ENCODE results near the gene JPH3.
"Not testable (repeated sequence)": the region's sequence is repeated elsewhere in the genome, so short reads cannot be mapped to it uniquely, and the experiment has no call there.

JPH3 gene

GRCh38 chr16:87575027-87575804 is 27.1 kb upstream of the JPH3 start:
- no peak for DNase-seq (ENCODE audit: low read depth)

DNA sequence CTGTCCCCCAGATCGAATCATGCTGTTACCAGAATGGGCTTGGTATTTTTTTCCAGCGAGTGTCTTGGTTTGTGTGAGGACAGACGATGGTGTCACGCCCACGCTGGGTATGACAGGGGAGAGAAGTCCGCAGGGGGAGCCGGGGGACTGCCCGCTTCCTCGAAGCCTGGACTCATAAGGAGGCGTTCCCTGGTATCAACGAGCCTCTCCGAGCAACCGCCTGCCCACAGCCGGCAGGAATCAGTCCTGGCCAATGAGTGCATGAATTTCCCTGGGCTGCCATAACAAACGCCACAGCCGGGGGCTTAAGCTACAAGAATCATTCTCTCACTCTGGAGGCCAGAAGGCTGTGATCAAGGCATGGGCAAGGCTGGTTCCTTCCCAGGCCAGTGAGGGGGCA is 26.1 kb upstream of the JPH3 start:
- no peak for DNase-seq (ENCODE audit: low read depth)

GRCh38 chr16:87578142-87578930 is 24.0 kb upstream of the JPH3 start:
- not testable (repeated sequence) for DNase-seq (ENCODE audit: low read depth)

GRCh38 chr16:87579691-87580090 is 22.6 kb upstream of the JPH3 start:
- DNase-seq (ENCODE audit: low read depth) = no peak

- DNase-seq (ENCODE audit: low read depth) = no peak
Observed at GRCh38 chr16:87580855-87581261, 21.4 kb upstream of the JPH3 start.

GRCh38 chr16:87581857-87582215 is 20.5 kb upstream of the JPH3 start:
- no peak for DNase-seq (ENCODE audit: low read depth)

GRCh38 chr16:87582216-87582965 is 19.9 kb upstream of the JPH3 start:
- DNase-seq (ENCODE audit: low read depth) = no peak

- DNase-seq (ENCODE audit: low read depth) = no peak
Observed at GRCh38 chr16:87582966-87583325, 19.4 kb upstream of the JPH3 start.

- DNase-seq (ENCODE audit: low read depth) = no peak
Observed at GRCh38 chr16:87583453-87584131, 18.7 kb upstream of the JPH3 start.

DNA sequence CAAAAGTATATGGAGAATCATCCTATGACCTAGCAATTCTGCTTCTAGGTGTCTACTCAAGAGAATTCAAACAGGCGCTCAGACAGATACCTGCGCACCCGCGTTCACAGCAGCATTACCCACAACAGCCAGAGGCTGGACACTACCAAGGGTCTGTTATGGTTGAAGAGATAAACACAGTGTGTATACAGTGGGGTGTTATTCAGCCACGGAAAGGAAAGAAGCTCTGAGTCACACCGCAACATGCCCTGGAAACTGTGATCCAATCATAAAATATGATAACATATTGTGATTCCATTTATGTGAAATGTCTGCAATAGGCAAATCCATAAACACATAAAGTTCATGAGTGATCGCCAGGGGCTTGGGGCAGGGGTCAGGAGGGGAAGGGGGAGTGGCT is 18.0 kb upstream of the JPH3 start:
- DNase-seq (ENCODE audit: low read depth) = no peak

- no peak for DNase-seq (ENCODE audit: low read depth)
Observed at GRCh38 chr16:87584975-87585374, 17.3 kb upstream of the JPH3 start.

GRCh38 chr16:87585442-87586200 is 16.7 kb upstream of the JPH3 start:
- DNase-seq (ENCODE audit: low read depth) = no peak

DNA sequence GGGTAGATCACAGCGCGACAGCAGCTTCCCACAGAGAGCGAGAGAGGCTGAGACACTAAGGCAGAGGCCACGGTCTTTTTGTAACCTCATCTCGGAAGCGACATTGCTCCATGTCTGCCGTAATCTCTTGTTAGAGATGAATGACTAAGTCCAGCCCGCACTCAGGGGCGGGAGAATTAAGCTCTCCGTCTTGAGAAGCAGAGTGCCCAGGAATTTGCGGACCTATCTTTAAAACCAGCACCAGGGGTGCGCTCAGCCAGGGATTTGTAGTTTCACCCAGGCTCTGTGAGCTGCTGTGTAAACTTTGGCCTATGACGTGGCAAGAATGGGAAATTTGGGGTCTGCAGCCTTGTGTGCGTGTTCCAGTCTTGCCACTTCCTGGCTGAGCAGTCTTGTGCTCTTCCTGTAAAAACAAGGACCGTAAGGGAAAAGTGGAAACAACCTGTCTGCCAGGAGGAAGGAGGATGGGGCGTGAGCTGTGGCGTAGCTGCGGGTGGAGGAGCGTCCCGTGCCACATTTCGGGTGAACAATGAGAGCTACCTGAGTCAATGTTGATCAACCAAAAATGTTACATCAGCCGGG is 16.0 kb upstream of the JPH3 start:
- no peak for DNase-seq (ENCODE audit: low read depth)

- no peak for DNase-seq (ENCODE audit: low read depth)
Observed at GRCh38 chr16:87587636-87588035, 14.7 kb upstream of the JPH3 start.

GRCh38 chr16:87592018-87592712 is 10.1 kb upstream of the JPH3 start:
- no peak for DNase-seq (ENCODE audit: low read depth)

DNA sequence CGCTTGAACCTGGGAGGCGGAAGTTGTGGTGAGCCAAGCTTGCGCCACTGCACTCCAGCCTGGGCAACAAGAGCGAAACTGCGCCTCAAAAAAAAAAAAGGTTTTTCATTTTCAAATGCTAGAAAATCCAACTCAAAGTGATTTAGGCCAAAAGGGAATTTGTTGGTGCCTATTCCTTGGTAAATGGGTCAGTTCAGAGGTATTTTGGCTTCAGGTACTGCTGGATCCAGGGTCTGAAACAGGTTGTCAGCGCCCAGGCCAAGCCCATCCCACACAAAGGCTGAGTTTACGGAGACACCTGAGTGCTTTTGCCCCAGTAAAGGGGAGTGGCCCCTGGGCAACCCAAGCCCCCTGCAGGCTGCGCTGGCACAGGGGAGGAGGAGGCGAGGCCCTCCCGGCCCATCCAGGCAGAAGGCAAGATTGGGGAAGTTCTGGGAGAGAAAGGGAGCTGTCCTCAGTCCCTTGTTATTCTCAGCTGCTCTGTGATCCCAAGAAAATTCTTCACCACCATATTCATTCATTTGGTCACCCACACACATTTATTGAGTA is 8.5 kb upstream of the JPH3 start:
- no peak for DNase-seq (ENCODE audit: low read depth)

DNA sequence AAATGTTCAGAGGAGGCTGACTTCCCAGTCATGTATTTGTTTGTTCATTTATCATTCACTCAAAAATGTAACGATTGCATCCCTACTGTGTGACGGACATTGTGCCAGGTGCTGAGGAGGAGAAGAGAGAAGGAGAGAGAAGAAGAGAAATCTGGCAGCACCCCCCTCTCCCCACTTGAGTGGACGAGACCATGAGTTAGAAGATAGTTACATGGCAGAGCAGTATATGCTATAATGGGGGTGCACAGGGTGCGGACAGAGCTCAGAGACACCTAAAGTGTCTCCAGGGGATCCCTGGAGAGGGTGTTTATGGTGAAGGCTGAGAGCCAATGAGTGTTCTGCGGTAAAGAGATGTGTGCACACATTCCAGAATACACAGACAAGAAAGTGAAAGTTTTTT is 6.6 kb upstream of the JPH3 start:
- no peak for DNase-seq (ENCODE audit: low read depth)

DNA sequence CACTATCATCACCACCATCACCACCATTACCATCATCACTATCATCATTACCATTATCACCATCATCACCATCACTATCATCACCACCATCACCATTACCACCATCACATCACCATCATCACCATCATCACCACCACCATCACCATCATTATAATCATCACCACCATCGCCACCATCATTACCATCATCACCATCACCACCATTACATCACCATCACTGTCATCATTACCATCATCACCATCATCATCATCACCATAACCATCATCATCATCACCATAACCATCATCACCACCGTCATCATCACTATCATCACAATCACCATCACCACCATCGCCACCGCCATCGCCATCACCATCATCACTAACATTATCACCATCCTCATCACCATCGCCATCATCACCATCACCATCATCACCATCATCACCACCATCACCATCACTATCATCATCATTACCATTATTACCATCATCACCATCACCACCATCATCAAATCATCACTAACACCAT is 4.9 kb upstream of the JPH3 start:
- DNase-seq (ENCODE audit: low read depth) = no peak

GRCh38 chr16:87598431-87598830 is 3.9 kb upstream of the JPH3 start:
- no peak for DNase-seq (ENCODE audit: low read depth)

DNA sequence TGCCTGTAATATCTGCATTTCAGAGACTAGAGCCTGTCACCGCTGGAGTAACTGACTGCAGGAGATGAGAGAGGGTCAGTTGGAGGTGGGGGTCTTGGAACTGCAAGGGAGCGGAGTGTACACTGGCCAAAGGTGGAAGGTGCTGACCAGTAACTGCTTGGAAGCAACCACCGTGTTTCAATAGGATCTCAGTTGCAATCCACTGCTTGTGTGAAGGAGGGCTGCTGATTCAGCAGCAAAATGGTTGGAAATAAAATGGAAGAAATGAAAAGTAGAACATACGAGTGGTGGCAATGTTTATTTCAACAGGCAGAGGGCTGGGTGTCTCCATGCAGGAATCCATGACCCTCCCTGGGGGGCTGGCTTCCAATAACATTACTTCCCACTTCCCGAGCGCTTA is 2.1 kb upstream of the JPH3 start:
- no peak for DNase-seq (ENCODE audit: low read depth)
